HCT116 (cell line): ENCODE measurements around the gene ATP8A2.

Source experiments
- CEBPB ChIP-seq: IDR thresholded peaks from 2 replicates; pipeline ENCODE4 v1.6.1; 2012; ENCODE audit warnings: low read depth
- POLR2A ChIP-seq: IDR thresholded peaks from 2 replicates; pipeline ENCODE4 v1.7.0; 2011; ENCODE audit warnings: borderline replicate concordance; ENCODE audit not compliant: insufficient read depth, insufficient read length; ENCODE audit errors: extremely low read depth
- POLR2AphosphoS5 ChIP-seq: IDR thresholded peaks from 2 replicates; pipeline ENCODE4 v1.6.1; 2011; ENCODE audit warnings: mild to moderate bottlenecking, low read depth, low read length, moderate library complexity
- SP1 ChIP-seq: IDR thresholded peaks from 2 replicates; pipeline ENCODE4 v1.6.1; 2012; ENCODE audit warnings: low read depth
- TCF7L2 ChIP-seq: IDR thresholded peaks from 2 replicates; pipeline ENCODE4 v1.7.0; 2011; ENCODE audit warnings: borderline replicate concordance, inconsistent platforms; ENCODE audit not compliant: insufficient read depth, insufficient read length; ENCODE audit errors: extremely low read depth
- YY1 ChIP-seq: IDR thresholded peaks from 2 replicates; pipeline ENCODE4 v1.6.1; 2011; ENCODE audit warnings: low read length, low read depth, moderate library complexity, mild to moderate bottlenecking; ENCODE audit not compliant: insufficient replicate concordance; ENCODE audit errors: extremely low read depth
- ZNF274 ChIP-seq: fragments of 200-500 bp; sonication (Bioruptor generic); IDR thresholded peaks from 2 replicates; pipeline ENCODE4 v1.6.1; 2014; ENCODE audit warnings: mild to moderate bottlenecking, low read depth, low read length, inconsistent platforms
- TF ChIP-seq, protein P1 (sequence below), 3 experiments: fragments of 200-600 bp in 1 of 3; sonication (generic) in 1 of 3; IDR thresholded peaks in 2 of 3; conservative IDR thresholded peaks in 1 of 3; 2 replicates each; pipeline ENCODE4 v1.5.1; 2012 to 2017; ENCODE audit warnings: low read depth in 2 of 3, low read length in 2 of 3, antibody characterized with exemption in 1 of 3, borderline replicate concordance in 1 of 3, control low read depth in 1 of 3, mild to moderate bottlenecking in 1 of 3, mixed read lengths in 1 of 3, mixed run types in 1 of 3, moderate library complexity in 1 of 3; ENCODE audit not compliant: insufficient read depth in 1 of 3
- TF ChIP-seq, protein P2 (sequence below): IDR thresholded peaks from 2 replicates; pipeline ENCODE4 v1.6.1; 2012
- TF ChIP-seq, protein P3 (sequence below): IDR thresholded peaks from 2 replicates; pipeline ENCODE4 v1.6.1; 2011; ENCODE audit warnings: mild to moderate bottlenecking, low read length, moderate library complexity; ENCODE audit not compliant: insufficient replicate concordance; ENCODE audit errors: extremely low read depth
- TF ChIP-seq, protein P4 (sequence below): IDR thresholded peaks from 2 replicates; pipeline ENCODE4 v1.6.1; 2012

DNA sequence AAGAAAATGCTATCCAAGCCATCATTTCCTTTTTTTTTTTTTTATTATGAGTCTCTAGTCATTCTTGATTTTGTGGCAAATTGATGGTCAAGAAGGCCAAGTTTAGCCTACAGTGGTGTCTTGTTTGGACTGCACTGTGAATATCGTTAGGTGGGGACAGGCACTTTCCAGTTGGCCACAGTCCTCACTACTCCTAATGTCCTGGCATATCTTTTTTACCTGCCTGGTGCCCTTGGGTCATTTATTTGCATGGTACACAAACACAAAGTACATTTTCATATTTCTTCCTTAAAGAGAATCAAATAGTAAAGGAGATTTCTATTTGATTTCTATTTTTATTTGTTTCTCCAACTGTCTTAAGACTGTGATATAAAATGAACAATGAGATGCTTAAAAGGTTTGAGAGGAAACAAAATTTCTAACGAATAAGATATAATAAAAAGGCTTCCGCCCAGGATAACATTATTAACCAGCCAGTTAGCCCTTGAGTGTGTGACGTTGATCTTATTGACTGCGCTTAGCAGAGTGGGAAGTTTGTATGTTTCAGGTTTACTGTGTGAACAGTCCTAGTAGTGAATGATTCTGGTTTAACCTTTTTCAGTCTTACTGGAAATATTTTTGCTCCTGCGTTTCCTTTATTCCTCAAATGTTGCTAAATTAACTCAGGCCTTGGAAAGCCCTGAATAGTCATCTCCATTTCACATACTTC, 312.0 kb downstream of the ATP8A2 start:
- TF ChIP-seq, protein P1, sequence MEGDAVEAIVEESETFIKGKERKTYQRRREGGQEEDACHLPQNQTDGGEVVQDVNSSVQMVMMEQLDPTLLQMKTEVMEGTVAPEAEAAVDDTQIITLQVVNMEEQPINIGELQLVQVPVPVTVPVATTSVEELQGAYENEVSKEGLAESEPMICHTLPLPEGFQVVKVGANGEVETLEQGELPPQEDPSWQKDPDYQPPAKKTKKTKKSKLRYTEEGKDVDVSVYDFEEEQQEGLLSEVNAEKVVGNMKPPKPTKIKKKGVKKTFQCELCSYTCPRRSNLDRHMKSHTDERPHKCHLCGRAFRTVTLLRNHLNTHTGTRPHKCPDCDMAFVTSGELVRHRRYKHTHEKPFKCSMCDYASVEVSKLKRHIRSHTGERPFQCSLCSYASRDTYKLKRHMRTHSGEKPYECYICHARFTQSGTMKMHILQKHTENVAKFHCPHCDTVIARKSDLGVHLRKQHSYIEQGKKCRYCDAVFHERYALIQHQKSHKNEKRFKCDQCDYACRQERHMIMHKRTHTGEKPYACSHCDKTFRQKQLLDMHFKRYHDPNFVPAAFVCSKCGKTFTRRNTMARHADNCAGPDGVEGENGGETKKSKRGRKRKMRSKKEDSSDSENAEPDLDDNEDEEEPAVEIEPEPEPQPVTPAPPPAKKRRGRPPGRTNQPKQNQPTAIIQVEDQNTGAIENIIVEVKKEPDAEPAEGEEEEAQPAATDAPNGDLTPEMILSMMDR (IDR thresholded peaks at IDR 0.05 in 2 of 3, conservative IDR thresholded peaks at IDR 0.05 in 1 of 3; ENCODE audit: borderline replicate concordance in 1 of 3, insufficient read depth in 1 of 3, low read depth in 2 of 3, low read length in 2 of 3): no peak
- TF ChIP-seq, protein P2, sequence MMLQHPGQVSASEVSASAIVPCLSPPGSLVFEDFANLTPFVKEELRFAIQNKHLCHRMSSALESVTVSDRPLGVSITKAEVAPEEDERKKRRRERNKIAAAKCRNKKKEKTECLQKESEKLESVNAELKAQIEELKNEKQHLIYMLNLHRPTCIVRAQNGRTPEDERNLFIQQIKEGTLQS: no peak
- no peak for TF ChIP-seq ZNF274
- TF ChIP-seq POLR2A: no peak
- TF ChIP-seq CEBPB: no peak
- TF ChIP-seq YY1: no peak
- TF ChIP-seq, protein P3, sequence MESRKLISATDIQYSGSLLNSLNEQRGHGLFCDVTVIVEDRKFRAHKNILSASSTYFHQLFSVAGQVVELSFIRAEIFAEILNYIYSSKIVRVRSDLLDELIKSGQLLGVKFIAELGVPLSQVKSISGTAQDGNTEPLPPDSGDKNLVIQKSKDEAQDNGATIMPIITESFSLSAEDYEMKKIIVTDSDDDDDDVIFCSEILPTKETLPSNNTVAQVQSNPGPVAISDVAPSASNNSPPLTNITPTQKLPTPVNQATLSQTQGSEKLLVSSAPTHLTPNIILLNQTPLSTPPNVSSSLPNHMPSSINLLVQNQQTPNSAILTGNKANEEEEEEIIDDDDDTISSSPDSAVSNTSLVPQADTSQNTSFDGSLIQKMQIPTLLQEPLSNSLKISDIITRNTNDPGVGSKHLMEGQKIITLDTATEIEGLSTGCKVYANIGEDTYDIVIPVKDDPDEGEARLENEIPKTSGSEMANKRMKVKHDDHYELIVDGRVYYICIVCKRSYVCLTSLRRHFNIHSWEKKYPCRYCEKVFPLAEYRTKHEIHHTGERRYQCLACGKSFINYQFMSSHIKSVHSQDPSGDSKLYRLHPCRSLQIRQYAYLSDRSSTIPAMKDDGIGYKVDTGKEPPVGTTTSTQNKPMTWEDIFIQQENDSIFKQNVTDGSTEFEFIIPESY: no peak
- no peak for TF ChIP-seq SP1
- TF ChIP-seq TCF7L2: no peak
- TF ChIP-seq, protein P4, sequence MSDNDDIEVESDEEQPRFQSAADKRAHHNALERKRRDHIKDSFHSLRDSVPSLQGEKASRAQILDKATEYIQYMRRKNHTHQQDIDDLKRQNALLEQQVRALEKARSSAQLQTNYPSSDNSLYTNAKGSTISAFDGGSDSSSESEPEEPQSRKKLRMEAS: no peak
- no peak for TF ChIP-seq POLR2AphosphoS5
